ENCODE data around the gene IFNL3.

DNA sequence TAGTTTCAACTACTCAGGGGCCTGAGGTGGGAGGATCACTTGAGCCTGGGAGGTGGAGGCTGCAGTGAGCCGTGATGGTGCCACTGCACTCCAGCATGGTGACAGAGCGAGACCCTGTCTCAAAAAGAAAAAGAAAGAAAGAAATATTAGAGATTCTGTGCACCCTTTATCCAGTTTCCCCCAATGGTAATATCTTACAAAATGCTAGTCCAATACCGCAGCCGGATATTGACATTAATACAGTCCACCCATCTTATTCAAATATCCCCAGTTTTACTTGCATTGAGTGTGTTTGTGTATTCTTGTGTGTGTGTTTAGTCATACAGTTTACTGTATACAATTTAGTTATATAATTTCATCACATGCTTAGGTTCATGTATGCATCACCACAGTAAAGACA lies 12.4 kb upstream of the IFNL3 start:
- TF ChIP-seq, protein P1, sequence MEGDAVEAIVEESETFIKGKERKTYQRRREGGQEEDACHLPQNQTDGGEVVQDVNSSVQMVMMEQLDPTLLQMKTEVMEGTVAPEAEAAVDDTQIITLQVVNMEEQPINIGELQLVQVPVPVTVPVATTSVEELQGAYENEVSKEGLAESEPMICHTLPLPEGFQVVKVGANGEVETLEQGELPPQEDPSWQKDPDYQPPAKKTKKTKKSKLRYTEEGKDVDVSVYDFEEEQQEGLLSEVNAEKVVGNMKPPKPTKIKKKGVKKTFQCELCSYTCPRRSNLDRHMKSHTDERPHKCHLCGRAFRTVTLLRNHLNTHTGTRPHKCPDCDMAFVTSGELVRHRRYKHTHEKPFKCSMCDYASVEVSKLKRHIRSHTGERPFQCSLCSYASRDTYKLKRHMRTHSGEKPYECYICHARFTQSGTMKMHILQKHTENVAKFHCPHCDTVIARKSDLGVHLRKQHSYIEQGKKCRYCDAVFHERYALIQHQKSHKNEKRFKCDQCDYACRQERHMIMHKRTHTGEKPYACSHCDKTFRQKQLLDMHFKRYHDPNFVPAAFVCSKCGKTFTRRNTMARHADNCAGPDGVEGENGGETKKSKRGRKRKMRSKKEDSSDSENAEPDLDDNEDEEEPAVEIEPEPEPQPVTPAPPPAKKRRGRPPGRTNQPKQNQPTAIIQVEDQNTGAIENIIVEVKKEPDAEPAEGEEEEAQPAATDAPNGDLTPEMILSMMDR (IDR thresholded peaks at IDR 0.05; ENCODE audit: low read depth, low read length), result no peak
- TF ChIP-seq EZH2phosphoT487 (IDR thresholded peaks at IDR 0.05; ENCODE audit: low read depth), result no peak

All from OCI-LY3 (cell line).